ENCODE data around the gene SUGP1. TPM values are rescaled to one million over a fixed set of nuclear protein-coding genes. Genes with fewer than 3 reads are reported as not detected.

SUGP1 gene
- polyA plus RNA-seq, 1 donor from 2014 or later = 82.0 TPM

- H3K79me2 ChIP-seq (replicated peaks; ENCODE audit: insufficient read depth, low read length) = peaks cover 33% of the 10 kb centered on the region
- no peaks in the 10 kb centered on the region for H4K20me1 ChIP-seq (ENCODE audit: insufficient read depth)
- H3K27me3 ChIP-seq (ENCODE audit: insufficient read depth, low read depth, low read length) = no peaks in the 10 kb centered on the region
- H3F3A ChIP-seq (ENCODE audit: insufficient read depth, low read length, poor library complexity, severe bottlenecking) = no peaks in the 10 kb centered on the region
- no peak overlapping the region for H3K27ac ChIP-seq (ENCODE audit: low read length)
- no peak overlapping the region for H3K9ac ChIP-seq (ENCODE audit: low read length)
- H3K4me3 ChIP-seq (ENCODE audit: low read length) = no peak overlapping the region
- no peaks in the 10 kb centered on the region for H3K9me3 ChIP-seq (ENCODE audit: low read length)
- no peak for TF ChIP-seq REST (IDR thresholded peaks at IDR 0.05; ENCODE audit: borderline replicate concordance)
- TF ChIP-seq POLR2AphosphoS5 (IDR thresholded peaks at IDR 0.05) = no peak
- no peak for TF ChIP-seq EZH2 (IDR thresholded peaks at IDR 0.05; ENCODE audit: borderline replicate concordance, insufficient read depth, low read length, poor library complexity, severe bottlenecking)
- no peak for TF ChIP-seq SMC3 (conservative IDR thresholded peaks at IDR 0.05; ENCODE audit: poor library complexity)
- TF ChIP-seq MXI1 (conservative IDR thresholded peaks at IDR 0.05; ENCODE audit: poor library complexity, severe bottlenecking) = no peak
- TF ChIP-seq RAD21 (conservative IDR thresholded peaks at IDR 0.05) = no peak
- TF ChIP-seq CTCF (IDR thresholded peaks at IDR 0.05; ENCODE audit: poor library complexity, severe bottlenecking) = no peak
- no peak for TF ChIP-seq EP300 (conservative IDR thresholded peaks at IDR 0.05; ENCODE audit: poor library complexity, severe bottlenecking)
- TF ChIP-seq TAF1 (IDR thresholded peaks at IDR 0.05; ENCODE audit: low read depth) = no peak
- H2AFZ ChIP-seq (ENCODE audit: low read depth, low read length) = no peak overlapping the region
- H3K9me2 ChIP-seq (ENCODE audit: insufficient read depth, low read length) = no peaks in the 10 kb centered on the region
- no peaks in the 10 kb centered on the region for H3K36me3 ChIP-seq (ENCODE audit: insufficient read depth, low read length)
- H3K4me2 ChIP-seq (ENCODE audit: low read length) = no peak overlapping the region
Measured at GRCh38 chr19:19316082-19316481, 4.2 kb downstream of the SUGP1 start.

- Histone ChIP-seq H3K27ac (ENCODE audit: low read length) (no peak overlapping the region), H3K4me3 (ENCODE audit: low read length) (no peak overlapping the region), H3K79me2 (replicated peaks; ENCODE audit: insufficient read depth, low read length) (peaks cover 28% of the 10 kb centered on the region), H3F3A (ENCODE audit: insufficient read depth, low read length, poor library complexity, severe bottlenecking) (no peaks in the 10 kb centered on the region), H4K20me1 (ENCODE audit: insufficient read depth) (no peaks in the 10 kb centered on the region), H3K9me2 (ENCODE audit: insufficient read depth, low read length) (no peaks in the 10 kb centered on the region), H3K4me2 (ENCODE audit: low read length) (no peak overlapping the region), H3K9me3 (ENCODE audit: low read length) (no peaks in the 10 kb centered on the region), H3K9ac (ENCODE audit: low read length) (no peak overlapping the region), H2AFZ (ENCODE audit: low read depth, low read length) (no peak overlapping the region), H3K27me3 (ENCODE audit: insufficient read depth, low read depth, low read length) (no peaks in the 10 kb centered on the region), H3K36me3 (ENCODE audit: insufficient read depth, low read length) (no peaks in the 10 kb centered on the region)
- TF ChIP-seq RAD21 (conservative IDR thresholded peaks at IDR 0.05) (no peak), TAF1 (IDR thresholded peaks at IDR 0.05; ENCODE audit: low read depth) (no peak), SMC3 (conservative IDR thresholded peaks at IDR 0.05; ENCODE audit: poor library complexity) (no peak), MXI1 (conservative IDR thresholded peaks at IDR 0.05; ENCODE audit: poor library complexity, severe bottlenecking) (no peak), EP300 (conservative IDR thresholded peaks at IDR 0.05; ENCODE audit: poor library complexity, severe bottlenecking) (no peak), REST (IDR thresholded peaks at IDR 0.05; ENCODE audit: borderline replicate concordance) (no peak), POLR2AphosphoS5 (IDR thresholded peaks at IDR 0.05) (no peak), EZH2 (IDR thresholded peaks at IDR 0.05; ENCODE audit: borderline replicate concordance, insufficient read depth, low read length, poor library complexity, severe bottlenecking) (no peak), CTCF (IDR thresholded peaks at IDR 0.05; ENCODE audit: poor library complexity, severe bottlenecking) (no peak)
Measured at GRCh38 chr19:19315444-19315843, 4.9 kb downstream of the SUGP1 start.

Data from neural cell (in vitro differentiated cells).